ENCODE data around the gene PPFIBP1.

PPFIBP1 gene

GRCh38 chr12:27513155-27513824 is 10.7 kb upstream of the PPFIBP1 start:
- no peak for DNase-seq

- DNase-seq = no peak
These were observed 8.3 kb upstream of the PPFIBP1 start for GRCh38 chr12:27515671-27516070.

GRCh38 chr12:27516625-27517024 is 7.4 kb upstream of the PPFIBP1 start:
- DNase-seq = no peak

GRCh38 chr12:27517546-27517945 is 6.5 kb upstream of the PPFIBP1 start:
- DNase-seq = no peak

- no peak for DNase-seq
These were observed 5.9 kb upstream of the PPFIBP1 start for GRCh38 chr12:27517961-27518665.

- DNase-seq = no peak
These were observed 2.9 kb upstream of the PPFIBP1 start for GRCh38 chr12:27521066-27521465.

GRCh38 chr12:27521981-27522380 is 2.0 kb upstream of the PPFIBP1 start:
- DNase-seq = no peak

GRCh38 chr12:27523305-27523641 is 733 bp upstream of the PPFIBP1 start:
- DNase-seq = no peak

GRCh38 chr12:27524494-27524835 is 459 bp downstream of the PPFIBP1 start:
- DNase-seq = no peak

- DNase-seq = no peak
These were observed 1.1 kb downstream of the PPFIBP1 start for GRCh38 chr12:27524839-27525753.

GRCh38 chr12:27527512-27527911 is 3.5 kb downstream of the PPFIBP1 start:
- DNase-seq = no peak

GRCh38 chr12:27528788-27529187 is 4.8 kb downstream of the PPFIBP1 start:
- DNase-seq = no peak

GRCh38 chr12:27530157-27530922 is 6.3 kb downstream of the PPFIBP1 start:
- DNase-seq = peak; percentile 28

- DNase-seq = no peak
These were observed 7.9 kb downstream of the PPFIBP1 start for GRCh38 chr12:27531896-27532295.

- no peak for DNase-seq
These were observed 10.2 kb downstream of the PPFIBP1 start for GRCh38 chr12:27534060-27534764.

GRCh38 chr12:27534765-27535161 is 10.8 kb downstream of the PPFIBP1 start:
- DNase-seq = no peak

- no peak for DNase-seq
These were observed 11.3 kb downstream of the PPFIBP1 start for GRCh38 chr12:27535318-27535717.

- DNase-seq = no peak
These were observed 14.1 kb downstream of the PPFIBP1 start for GRCh38 chr12:27537855-27538675.

GRCh38 chr12:27539191-27539631 is 15.2 kb downstream of the PPFIBP1 start:
- DNase-seq = no peak

- DNase-seq = no peak
These were observed 17.2 kb downstream of the PPFIBP1 start for GRCh38 chr12:27541031-27541719.

- DNase-seq = no peak
These were observed 18.6 kb downstream of the PPFIBP1 start for GRCh38 chr12:27542628-27543027.
